SK-N-SH treated with all-trans-retinoic acid at 6 μM for 48 hours (cell line): ENCODE measurements around the gene COPG2.

Experiments
- ATAC-seq: fragments of 200-7000 bp; cut with Tn5 transposase; 3 replicates; pipeline ENCODE4 v1.9.1; 2020; ENCODE audit warnings: mild to moderate bottlenecking, moderate library complexity
- ARNTL ChIP-seq: fragments of 450-650 bp; formaldehyde crosslinking; IDR thresholded peaks from 2 replicates; pipeline ENCODE4 v1.5.0; 2020; ENCODE audit warnings: low read depth, mild to moderate bottlenecking, moderate library complexity, borderline replicate concordance
- BACH2 ChIP-seq: fragments of 250-450 bp; sonication (Bioruptor Pico); IDR thresholded peaks from 2 replicates; pipeline ENCODE4 v1.9.0; 2021; ENCODE audit warnings: mild to moderate bottlenecking, borderline replicate concordance
- CREB5 ChIP-seq: fragments of 250-450 bp; sonication (Bioruptor Pico); IDR thresholded peaks from 2 replicates; pipeline ENCODE4 v1.5.1; 2020; ENCODE audit warnings: low read depth, mild to moderate bottlenecking, moderate library complexity
- CSDC2 ChIP-seq: fragments of 250-450 bp; sonication (Bioruptor Pico); IDR thresholded peaks from 2 replicates; pipeline ENCODE4 v1.5.0; 2020; ENCODE audit warnings: mild to moderate bottlenecking, moderate library complexity
- CSRNP3 ChIP-seq: fragments of 250-450 bp; sonication (Bioruptor Pico); IDR thresholded peaks from 2 replicates; pipeline ENCODE4 v1.5.1; 2021; ENCODE audit warnings: mild to moderate bottlenecking, moderate library complexity
- ESRRG ChIP-seq: fragments of 250-450 bp; sonication (Bioruptor Pico); IDR thresholded peaks from 2 replicates; pipeline ENCODE4 v1.6.1; 2021; ENCODE audit warnings: mild to moderate bottlenecking
- GLIS3 ChIP-seq: fragments of 250-450 bp; sonication (Bioruptor Pico); IDR thresholded peaks from 2 replicates; pipeline ENCODE4 v1.5.0; 2020; ENCODE audit warnings: mild to moderate bottlenecking, moderate library complexity
- ISL1 ChIP-seq: fragments of 250-450 bp; sonication (Bioruptor Pico); IDR thresholded peaks from 2 replicates; pipeline ENCODE4 v2.1.2; 2022; ENCODE audit warnings: mild to moderate bottlenecking, moderate library complexity
- OSR1 ChIP-seq: fragments of 250-450 bp; sonication (Bioruptor Pico); IDR thresholded peaks from 2 replicates; pipeline ENCODE4 v1.8.0; 2022; ENCODE audit warnings: moderate library complexity, mild to moderate bottlenecking, inconsistent platforms
- PATZ1 ChIP-seq: fragments of 250-450 bp; sonication (Bioruptor Pico); IDR thresholded peaks from 2 replicates; pipeline ENCODE4 v1.8.0; 2020; ENCODE audit warnings: mild to moderate bottlenecking, moderate library complexity, borderline replicate concordance
- PPARA ChIP-seq: fragments of 250-450 bp; sonication (Bioruptor Pico); IDR thresholded peaks from 2 replicates; pipeline ENCODE4 v1.5.0; 2020; ENCODE audit warnings: mild to moderate bottlenecking, borderline replicate concordance
- RARB ChIP-seq: fragments of 250-450 bp; sonication (Bioruptor Pico); IDR thresholded peaks from 2 replicates; pipeline ENCODE4 v1.8.0; 2021; ENCODE audit warnings: mild to moderate bottlenecking, moderate library complexity
- SNAI2 ChIP-seq: fragments of 250-450 bp; sonication (Bioruptor Pico); IDR thresholded peaks from 2 replicates; pipeline ENCODE4 v1.5.0; 2020; ENCODE audit warnings: mild to moderate bottlenecking, moderate library complexity
- TCF4 ChIP-seq: fragments of 250-450 bp; sonication (Bioruptor Pico); IDR thresholded peaks from 2 replicates; pipeline ENCODE4 v1.8.0; 2021; ENCODE audit warnings: mild to moderate bottlenecking, moderate library complexity, borderline replicate concordance
- TOX ChIP-seq: fragments of 250-450 bp; sonication (Bioruptor Pico); IDR thresholded peaks from 2 replicates; pipeline ENCODE4 v1.8.0; 2021; ENCODE audit warnings: mild to moderate bottlenecking, moderate library complexity, borderline replicate concordance
- ZC3H10 ChIP-seq: fragments of 250-450 bp; sonication (Bioruptor Pico); IDR thresholded peaks from 2 replicates; pipeline ENCODE4 v1.5.1; 2021; ENCODE audit warnings: mild to moderate bottlenecking, moderate library complexity
- ZFP3 ChIP-seq: fragments of 250-450 bp; sonication (Bioruptor Pico); IDR thresholded peaks from 2 replicates; pipeline ENCODE4 v1.5.0; 2020; ENCODE audit warnings: mild to moderate bottlenecking, moderate library complexity
- ZFP30 ChIP-seq: fragments of 450-650 bp; formaldehyde crosslinking; IDR thresholded peaks from 2 replicates; pipeline ENCODE4 v1.5.0; 2022; ENCODE audit warnings: mild to moderate bottlenecking, moderate library complexity
- ZNF565 ChIP-seq: fragments of 450-650 bp; formaldehyde crosslinking; conservative IDR thresholded peaks from 2 replicates; pipeline ENCODE4 v1.5.0; 2020; ENCODE audit warnings: low read depth, mild to moderate bottlenecking, moderate library complexity
- ZNF70 ChIP-seq: fragments of 450-650 bp; formaldehyde crosslinking; IDR thresholded peaks from 2 replicates; pipeline ENCODE4 v1.5.0; 2020; ENCODE audit warnings: mild to moderate bottlenecking, moderate library complexity
- ZNF8 ChIP-seq: fragments of 450-650 bp; formaldehyde crosslinking; IDR thresholded peaks from 2 replicates; pipeline ENCODE4 v1.5.0; 2020; ENCODE audit warnings: mild to moderate bottlenecking, moderate library complexity
- TF ChIP-seq, protein P1 (sequence below): fragments of 250-450 bp; sonication (Bioruptor Pico); IDR thresholded peaks from 2 replicates; pipeline ENCODE4 v1.8.0; 2021; ENCODE audit warnings: low read depth, mild to moderate bottlenecking, moderate library complexity, borderline replicate concordance
- TF ChIP-seq, protein P2 (sequence below): fragments of 250-450 bp; sonication (Bioruptor Pico); IDR thresholded peaks from 2 replicates; pipeline ENCODE4 v1.5.0; 2020; ENCODE audit warnings: mild to moderate bottlenecking, moderate library complexity

The COPG2 gene

GRCh38 chr7:130506358-130506757 is 162.2 kb downstream of the COPG2 start:
- no peak for ATAC-seq
- TF ChIP-seq SNAI2 (no peak), CREB5 (CRISPR knock-in tag) (no peak), ZC3H10 (no peak), TOX (CRISPR knock-in tag) (no peak), ARNTL (CRISPR knock-in tag) (no peak), CSDC2 (no peak), CSRNP3 (no peak), BACH2 (CRISPR knock-in tag) (no peak), OSR1 (CRISPR knock-in tag) (no peak), ZNF70 (CRISPR knock-in tag) (no peak), ZFP3 (CRISPR knock-in tag) (no peak), ZNF8 (CRISPR knock-in tag) (no peak), ESRRG (no peak), ISL1 (CRISPR knock-in tag) (no peak), ZNF565 (no peak), GLIS3 (CRISPR knock-in tag) (no peak), PPARA (CRISPR knock-in tag) (no peak), RARB (no peak)
- TF ChIP-seq, protein P1, sequence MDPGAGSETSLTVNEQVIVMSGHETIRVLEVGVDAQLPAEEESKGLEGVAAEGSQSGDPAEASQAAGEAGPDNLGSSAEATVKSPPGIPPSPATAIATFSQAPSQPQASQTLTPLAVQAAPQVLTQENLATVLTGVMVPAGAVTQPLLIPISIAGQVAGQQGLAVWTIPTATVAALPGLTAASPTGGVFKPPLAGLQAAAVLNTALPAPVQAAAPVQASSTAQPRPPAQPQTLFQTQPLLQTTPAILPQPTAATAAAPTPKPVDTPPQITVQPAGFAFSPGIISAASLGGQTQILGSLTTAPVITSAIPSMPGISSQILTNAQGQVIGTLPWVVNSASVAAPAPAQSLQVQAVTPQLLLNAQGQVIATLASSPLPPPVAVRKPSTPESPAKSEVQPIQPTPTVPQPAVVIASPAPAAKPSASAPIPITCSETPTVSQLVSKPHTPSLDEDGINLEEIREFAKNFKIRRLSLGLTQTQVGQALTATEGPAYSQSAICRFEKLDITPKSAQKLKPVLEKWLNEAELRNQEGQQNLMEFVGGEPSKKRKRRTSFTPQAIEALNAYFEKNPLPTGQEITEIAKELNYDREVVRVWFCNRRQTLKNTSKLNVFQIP: no peak
- TF ChIP-seq, protein P2, sequence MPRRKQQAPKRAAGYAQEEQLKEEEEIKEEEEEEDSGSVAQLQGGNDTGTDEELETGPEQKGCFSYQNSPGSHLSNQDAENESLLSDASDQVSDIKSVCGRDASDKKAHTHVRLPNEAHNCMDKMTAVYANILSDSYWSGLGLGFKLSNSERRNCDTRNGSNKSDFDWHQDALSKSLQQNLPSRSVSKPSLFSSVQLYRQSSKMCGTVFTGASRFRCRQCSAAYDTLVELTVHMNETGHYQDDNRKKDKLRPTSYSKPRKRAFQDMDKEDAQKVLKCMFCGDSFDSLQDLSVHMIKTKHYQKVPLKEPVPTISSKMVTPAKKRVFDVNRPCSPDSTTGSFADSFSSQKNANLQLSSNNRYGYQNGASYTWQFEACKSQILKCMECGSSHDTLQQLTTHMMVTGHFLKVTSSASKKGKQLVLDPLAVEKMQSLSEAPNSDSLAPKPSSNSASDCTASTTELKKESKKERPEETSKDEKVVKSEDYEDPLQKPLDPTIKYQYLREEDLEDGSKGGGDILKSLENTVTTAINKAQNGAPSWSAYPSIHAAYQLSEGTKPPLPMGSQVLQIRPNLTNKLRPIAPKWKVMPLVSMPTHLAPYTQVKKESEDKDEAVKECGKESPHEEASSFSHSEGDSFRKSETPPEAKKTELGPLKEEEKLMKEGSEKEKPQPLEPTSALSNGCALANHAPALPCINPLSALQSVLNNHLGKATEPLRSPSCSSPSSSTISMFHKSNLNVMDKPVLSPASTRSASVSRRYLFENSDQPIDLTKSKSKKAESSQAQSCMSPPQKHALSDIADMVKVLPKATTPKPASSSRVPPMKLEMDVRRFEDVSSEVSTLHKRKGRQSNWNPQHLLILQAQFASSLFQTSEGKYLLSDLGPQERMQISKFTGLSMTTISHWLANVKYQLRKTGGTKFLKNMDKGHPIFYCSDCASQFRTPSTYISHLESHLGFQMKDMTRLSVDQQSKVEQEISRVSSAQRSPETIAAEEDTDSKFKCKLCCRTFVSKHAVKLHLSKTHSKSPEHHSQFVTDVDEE (CRISPR knock-in tag): no peak

DNA sequence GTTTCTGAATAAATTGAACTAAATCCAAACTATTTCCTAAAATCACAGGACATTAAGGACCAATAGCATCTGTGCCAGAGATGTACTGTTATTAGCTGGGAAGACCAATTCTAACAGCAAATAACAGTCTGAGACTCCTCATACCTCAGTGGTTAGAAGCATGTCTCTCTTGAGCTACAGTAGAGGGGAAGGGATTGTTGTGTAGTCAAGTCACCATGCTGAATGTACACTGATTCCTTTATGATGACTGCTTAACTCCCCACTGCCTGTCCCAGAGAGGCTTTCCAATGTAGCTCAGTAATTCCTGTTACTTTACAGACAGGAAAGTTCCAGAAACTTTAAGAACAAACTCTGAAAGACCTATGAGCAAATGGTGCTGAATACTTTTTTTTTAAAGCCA is 162.8 kb downstream of the COPG2 start:
- ATAC-seq: no peak
- TF ChIP-seq GLIS3 (CRISPR knock-in tag) (no peak), BACH2 (CRISPR knock-in tag) (no peak), ISL1 (CRISPR knock-in tag) (no peak), ZFP30 (no peak), PATZ1 (CRISPR knock-in tag) (no peak), TOX (CRISPR knock-in tag) (no peak), CREB5 (CRISPR knock-in tag) (no peak), ZNF565 (no peak), ESRRG (no peak), OSR1 (CRISPR knock-in tag) (no peak), TCF4 (CRISPR knock-in tag) (no peak), RARB (no peak)
- TF ChIP-seq, protein P2 (CRISPR knock-in tag): no peak
- TF ChIP-seq, protein P1: no peak
